Measurements from ENCODE around the gene BAAT.

BAAT gene

GRCh38 chr9:101381833-101382342, 2.9 kb downstream of the BAAT start:
- Histone ChIP-seq H2AFZ (ENCODE audit: low read depth, low read length, severe bottlenecking) (no peak overlapping the region), H3K36me3 (ENCODE audit: low read length) (peaks cover 9% of the 10 kb centered on the region), H3K79me2 (ENCODE audit: insufficient read depth, low read length) (no peaks in the 10 kb centered on the region), H3K27me3 (ENCODE audit: low read length) (no peaks in the 10 kb centered on the region), H3K4me3 (ENCODE audit: insufficient read depth, low read length, poor library complexity, severe bottlenecking) (no peak overlapping the region), H3F3A (ENCODE audit: insufficient read depth) (no peaks in the 10 kb centered on the region), H3K9me2 (replicated peaks; ENCODE audit: insufficient read depth, low read length) (no peaks in the 10 kb centered on the region), H4K20me1 (ENCODE audit: low read depth, low read length) (no peaks in the 10 kb centered on the region), H3K9ac (ENCODE audit: low read length) (no peak overlapping the region), H3K4me2 (ENCODE audit: low read depth, low read length, poor library complexity, severe bottlenecking) (no peak overlapping the region), H3K27ac (ENCODE audit: low read depth, low read length) (no peak overlapping the region), H3K9me3 (ENCODE audit: insufficient read depth, low read length) (no peaks in the 10 kb centered on the region)
- no peak for TF ChIP-seq CTCF (IDR thresholded peaks at IDR 0.05; ENCODE audit: insufficient read depth, low read length, poor library complexity, severe bottlenecking)

GRCh38 chr9:101381118-101381517, 3.7 kb downstream of the BAAT start:
- Histone ChIP-seq H3K79me2 (ENCODE audit: insufficient read depth, low read length) (no peaks in the 10 kb centered on the region), H3K9me3 (ENCODE audit: insufficient read depth, low read length) (no peaks in the 10 kb centered on the region), H3K27ac (ENCODE audit: low read depth, low read length) (no peak overlapping the region), H3K4me3 (ENCODE audit: insufficient read depth, low read length, poor library complexity, severe bottlenecking) (no peak overlapping the region), H2AFZ (ENCODE audit: low read depth, low read length, severe bottlenecking) (no peak overlapping the region), H3K9me2 (replicated peaks; ENCODE audit: insufficient read depth, low read length) (no peaks in the 10 kb centered on the region), H4K20me1 (ENCODE audit: low read depth, low read length) (no peaks in the 10 kb centered on the region), H3K36me3 (ENCODE audit: low read length) (peaks cover 2% of the 10 kb centered on the region; the same call in 1 of the 2 replicates), H3F3A (ENCODE audit: insufficient read depth) (no peaks in the 10 kb centered on the region), H3K9ac (ENCODE audit: low read length) (no peak overlapping the region), H3K27me3 (ENCODE audit: low read length) (no peaks in the 10 kb centered on the region), H3K4me2 (ENCODE audit: low read depth, low read length, poor library complexity, severe bottlenecking) (no peak overlapping the region)
- no peak for TF ChIP-seq EZH2phosphoT487 (conservative IDR thresholded peaks at IDR 0.05; ENCODE audit: low read length)
- TF ChIP-seq CTCF (IDR thresholded peaks at IDR 0.05; ENCODE audit: insufficient read depth, low read length, poor library complexity, severe bottlenecking), result no peak

GRCh38 chr9:101380295-101380694, 4.5 kb downstream of the BAAT start:
- Histone ChIP-seq H3K79me2 (ENCODE audit: insufficient read depth, low read length) (no peaks in the 10 kb centered on the region), H3K4me2 (ENCODE audit: low read depth, low read length, poor library complexity, severe bottlenecking) (no peak overlapping the region), H3K9ac (ENCODE audit: low read length) (no peak overlapping the region), H3K9me3 (ENCODE audit: insufficient read depth, low read length) (no peaks in the 10 kb centered on the region), H3K36me3 (ENCODE audit: low read length) (no peaks in the 10 kb centered on the region), H3K27me3 (ENCODE audit: low read length) (no peaks in the 10 kb centered on the region), H3K27ac (ENCODE audit: low read depth, low read length) (no peak overlapping the region), H2AFZ (ENCODE audit: low read depth, low read length, severe bottlenecking) (no peak overlapping the region), H4K20me1 (ENCODE audit: low read depth, low read length) (no peaks in the 10 kb centered on the region), H3F3A (ENCODE audit: insufficient read depth) (no peaks in the 10 kb centered on the region), H3K9me2 (replicated peaks; ENCODE audit: insufficient read depth, low read length) (no peaks in the 10 kb centered on the region), H3K4me3 (ENCODE audit: insufficient read depth, low read length, poor library complexity, severe bottlenecking) (no peak overlapping the region)
- TF ChIP-seq EZH2phosphoT487 (conservative IDR thresholded peaks at IDR 0.05; ENCODE audit: low read length) (no peak), CTCF (IDR thresholded peaks at IDR 0.05; ENCODE audit: insufficient read depth, low read length, poor library complexity, severe bottlenecking) (no peak)

Measured in SU-DHL-6 (cell line).